Measurements from ENCODE around the gene H3-3A. TPM values are rescaled to one million over a fixed set of nuclear protein-coding genes. Genes with fewer than 3 reads are reported as not detected.

H3-3A gene
- total RNA-seq, 1 experiment from 2014 or later, result 894 TPM

DNA sequence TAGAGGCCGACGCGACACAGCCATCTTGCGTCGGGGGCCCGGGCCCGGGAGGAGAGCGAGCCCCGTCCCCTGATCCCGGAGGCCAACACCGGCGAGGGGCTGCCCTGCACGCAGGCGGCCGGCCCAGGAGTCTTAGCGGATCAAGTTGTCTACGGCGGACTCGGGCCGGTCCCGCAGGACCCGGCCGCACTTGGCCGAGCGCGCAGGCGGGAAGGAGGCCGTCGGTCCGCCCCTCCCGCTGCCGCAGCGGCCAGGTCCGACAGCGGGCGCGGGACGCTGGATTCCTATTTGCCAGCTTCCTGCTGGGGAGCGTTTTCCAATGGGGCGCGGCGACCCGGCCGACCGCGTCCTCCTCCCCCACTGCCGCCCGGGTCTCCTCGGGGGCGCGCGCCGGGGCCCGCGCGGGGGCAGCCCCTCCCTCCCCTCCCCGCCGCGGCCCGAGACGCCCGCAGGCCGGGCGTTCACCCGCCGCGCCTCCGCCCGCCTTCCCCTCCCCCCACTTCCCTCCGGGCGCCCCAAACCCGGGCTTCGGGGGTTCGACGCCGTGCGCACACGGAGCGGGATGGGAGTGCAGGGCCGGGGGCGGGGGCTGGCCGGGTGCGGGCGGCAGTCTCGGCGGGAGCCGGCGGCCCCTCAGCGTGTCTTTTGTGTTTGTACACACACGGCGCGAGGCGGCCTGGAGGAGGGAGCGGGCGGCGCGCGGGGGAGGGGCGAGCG, 517 bp upstream of the H3-3A start (continued):
- TF ChIP-seq, protein P1, sequence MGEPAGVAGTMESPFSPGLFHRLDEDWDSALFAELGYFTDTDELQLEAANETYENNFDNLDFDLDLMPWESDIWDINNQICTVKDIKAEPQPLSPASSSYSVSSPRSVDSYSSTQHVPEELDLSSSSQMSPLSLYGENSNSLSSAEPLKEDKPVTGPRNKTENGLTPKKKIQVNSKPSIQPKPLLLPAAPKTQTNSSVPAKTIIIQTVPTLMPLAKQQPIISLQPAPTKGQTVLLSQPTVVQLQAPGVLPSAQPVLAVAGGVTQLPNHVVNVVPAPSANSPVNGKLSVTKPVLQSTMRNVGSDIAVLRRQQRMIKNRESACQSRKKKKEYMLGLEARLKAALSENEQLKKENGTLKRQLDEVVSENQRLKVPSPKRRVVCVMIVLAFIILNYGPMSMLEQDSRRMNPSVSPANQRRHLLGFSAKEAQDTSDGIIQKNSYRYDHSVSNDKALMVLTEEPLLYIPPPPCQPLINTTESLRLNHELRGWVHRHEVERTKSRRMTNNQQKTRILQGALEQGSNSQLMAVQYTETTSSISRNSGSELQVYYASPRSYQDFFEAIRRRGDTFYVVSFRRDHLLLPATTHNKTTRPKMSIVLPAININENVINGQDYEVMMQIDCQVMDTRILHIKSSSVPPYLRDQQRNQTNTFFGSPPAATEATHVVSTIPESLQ (CRISPR knock-in tag; IDR thresholded peaks at IDR 0.05), result no peak
- peak; percentile 5; the same call in 1 of the 2 replicates for TF ChIP-seq ESRRA (CRISPR knock-in tag; IDR thresholded peaks at IDR 0.05; ENCODE audit: borderline replicate concordance)
- no peak for TF ChIP-seq TEAD1 (CRISPR knock-in tag; IDR thresholded peaks at IDR 0.05)
- TF ChIP-seq JUN (CRISPR knock-in tag; IDR thresholded peaks at IDR 0.05), result no peak
- no peak for TF ChIP-seq ZNF532 (CRISPR knock-in tag; IDR thresholded peaks at IDR 0.05; ENCODE audit: borderline replicate concordance)
- no peak; the same call in 1 of the 2 replicates for TF ChIP-seq ZBTB21 (CRISPR knock-in tag; IDR thresholded peaks at IDR 0.05; ENCODE audit: borderline replicate concordance)
- TF ChIP-seq E2F5 (CRISPR knock-in tag; IDR thresholded peaks at IDR 0.05), result peak; percentile 84
- no peak for TF ChIP-seq ZNF219 (CRISPR knock-in tag; IDR thresholded peaks at IDR 0.05; ENCODE audit: borderline replicate concordance)
- TF ChIP-seq ZNF138 (CRISPR knock-in tag; conservative IDR thresholded peaks at IDR 0.05), result no peak; the same call in 1 of the 2 replicates
- TF ChIP-seq FOXP4 (CRISPR knock-in tag; IDR thresholded peaks at IDR 0.05), result 0 out of 2 replicates have a peak, but pooled peaks have one; percentile 66
- no peak for TF ChIP-seq ARID4B (CRISPR knock-in tag; IDR thresholded peaks at IDR 0.05; ENCODE audit: borderline replicate concordance)
- no peak for TF ChIP-seq ZBTB43 (CRISPR knock-in tag; IDR thresholded peaks at IDR 0.05)
- TF ChIP-seq HMGA2 (CRISPR knock-in tag; IDR thresholded peaks at IDR 0.05), result no peak
- TF ChIP-seq, protein P2, sequence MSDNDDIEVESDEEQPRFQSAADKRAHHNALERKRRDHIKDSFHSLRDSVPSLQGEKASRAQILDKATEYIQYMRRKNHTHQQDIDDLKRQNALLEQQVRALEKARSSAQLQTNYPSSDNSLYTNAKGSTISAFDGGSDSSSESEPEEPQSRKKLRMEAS (CRISPR knock-in tag; IDR thresholded peaks at IDR 0.05), result 0 out of 2 replicates have a peak, but pooled peaks have one; percentile 1
- 0 out of 2 replicates have a peak, but pooled peaks have one; percentile 41 for TF ChIP-seq MLX (CRISPR knock-in tag; IDR thresholded peaks at IDR 0.05)
- no peak for TF ChIP-seq SMAD3 (CRISPR knock-in tag; IDR thresholded peaks at IDR 0.05; ENCODE audit: borderline replicate concordance)
- no peak for TF ChIP-seq USF2 (CRISPR knock-in tag; IDR thresholded peaks at IDR 0.05)
- TF ChIP-seq, protein P3, sequence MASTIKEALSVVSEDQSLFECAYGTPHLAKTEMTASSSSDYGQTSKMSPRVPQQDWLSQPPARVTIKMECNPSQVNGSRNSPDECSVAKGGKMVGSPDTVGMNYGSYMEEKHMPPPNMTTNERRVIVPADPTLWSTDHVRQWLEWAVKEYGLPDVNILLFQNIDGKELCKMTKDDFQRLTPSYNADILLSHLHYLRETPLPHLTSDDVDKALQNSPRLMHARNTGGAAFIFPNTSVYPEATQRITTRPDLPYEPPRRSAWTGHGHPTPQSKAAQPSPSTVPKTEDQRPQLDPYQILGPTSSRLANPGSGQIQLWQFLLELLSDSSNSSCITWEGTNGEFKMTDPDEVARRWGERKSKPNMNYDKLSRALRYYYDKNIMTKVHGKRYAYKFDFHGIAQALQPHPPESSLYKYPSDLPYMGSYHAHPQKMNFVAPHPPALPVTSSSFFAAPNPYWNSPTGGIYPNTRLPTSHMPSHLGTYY (CRISPR knock-in tag; IDR thresholded peaks at IDR 0.05), result no peak

All from WTC11 (cell line).